ENCODE data around the gene MPPED1.

DNA sequence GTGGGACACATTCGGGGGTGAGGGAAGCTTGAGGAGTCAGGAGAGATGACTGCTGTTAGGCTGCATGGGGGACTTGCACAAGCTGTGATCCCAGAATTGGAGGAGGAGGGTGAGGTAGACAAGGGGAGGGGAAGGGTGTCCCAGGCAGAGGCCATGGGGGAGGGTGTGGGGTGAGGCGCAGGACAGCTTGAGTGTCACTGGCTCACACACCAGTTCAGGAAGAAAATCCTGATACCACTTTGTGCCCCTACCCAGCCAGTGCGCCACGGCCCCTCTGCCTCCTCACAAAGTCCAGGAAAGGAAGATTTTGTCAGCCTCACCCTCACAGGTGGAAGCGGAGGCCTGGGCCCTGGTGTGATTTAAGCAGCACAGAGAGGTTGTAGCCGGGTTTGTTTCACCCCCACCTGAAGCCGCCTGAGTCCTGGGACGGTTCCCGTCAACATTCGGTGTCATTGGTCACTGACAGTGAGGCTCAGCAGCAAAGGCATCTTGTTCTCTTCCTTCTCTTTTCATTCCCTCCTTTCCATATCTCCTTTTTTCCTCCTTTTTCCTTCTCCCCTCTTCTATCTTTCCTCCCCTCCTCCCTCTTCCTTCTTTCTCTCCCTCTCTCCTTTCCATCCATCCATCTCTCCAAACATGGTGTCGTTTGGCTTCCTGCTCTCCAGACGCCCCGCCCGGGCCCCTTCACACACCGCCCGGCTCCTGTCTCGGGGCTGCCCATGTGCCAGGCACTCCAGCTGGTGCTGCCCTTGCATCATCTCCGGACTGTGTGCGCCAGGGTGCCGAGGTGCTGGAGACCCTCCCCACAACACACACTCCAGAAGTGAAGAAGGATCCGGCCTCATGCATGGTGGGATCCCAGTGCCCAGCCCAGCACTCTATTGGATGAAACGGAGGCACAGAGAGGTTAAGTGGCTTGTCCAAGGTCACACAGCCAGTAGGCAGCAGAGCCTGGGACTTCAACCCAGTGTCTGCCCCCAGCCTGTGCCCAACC is 89.3 kb downstream of the MPPED1 start:
- no peak for TF ChIP-seq POLR2AphosphoS5 (IDR thresholded peaks at IDR 0.05; ENCODE audit: borderline replicate concordance, low read depth, low read length)
- TF ChIP-seq FOXP2 (optimal IDR thresholded peaks at IDR 0.05; ENCODE audit: control extremely low read depth, extremely low read length, insufficient read depth), result no peak
- TF ChIP-seq EZH2 (IDR thresholded peaks at IDR 0.05), result no peak
